Stimulated activated CD4-positive, alpha-beta T cell treated with anti-CD3 and anti-CD28 coated beads, Interleukin-15, amount 100 ng/mL, for 1 hour (primary cell): Measurements from ENCODE around the gene STPG3.

ENCODE experiments used
- DNase-seq, 2 donors: peaks; one replicate each; pipeline ENCODE4 v3.0.0-alpha.2; 2020; ENCODE audit warnings: low read depth in 1 of 2, low spot score in 1 of 2

STPG3 gene

GRCh38 chr9:137278061-137278701 is 27.1 kb downstream of the STPG3 start:
- no peak for DNase-seq

- no peak for DNase-seq
These were observed 27.9 kb downstream of the STPG3 start for GRCh38 chr9:137278721-137279711.

GRCh38 chr9:137279741-137280473 is 28.8 kb downstream of the STPG3 start:
- DNase-seq, result no peak

GRCh38 chr9:137280474-137281344 is 29.6 kb downstream of the STPG3 start:
- no peak for DNase-seq

GRCh38 chr9:137281345-137282116 is 30.4 kb downstream of the STPG3 start:
- no peak for DNase-seq

- DNase-seq, result no peak
These were observed 35.9 kb downstream of the STPG3 start for GRCh38 chr9:137286975-137287383.

- DNase-seq, result no peak
These were observed 42.0 kb downstream of the STPG3 start for GRCh38 chr9:137293094-137293481.

- DNase-seq, result no peak
These were observed 42.5 kb downstream of the STPG3 start for GRCh38 chr9:137293482-137294090.

- no peak for DNase-seq
These were observed 43.1 kb downstream of the STPG3 start for GRCh38 chr9:137294091-137294680.

GRCh38 chr9:137294681-137295237 is 43.7 kb downstream of the STPG3 start:
- no peak for DNase-seq

- DNase-seq, result peak in 1 of 2 donors; percentile 54
These were observed 44.2 kb downstream of the STPG3 start for GRCh38 chr9:137295238-137295811.

GRCh38 chr9:137295849-137296669 is 45.0 kb downstream of the STPG3 start:
- DNase-seq, result no peak

GRCh38 chr9:137296670-137297664 is 45.9 kb downstream of the STPG3 start:
- DNase-seq, result no peak

GRCh38 chr9:137297966-137298365 is 46.9 kb downstream of the STPG3 start:
- no peak for DNase-seq

- no peak for DNase-seq
These were observed 47.5 kb downstream of the STPG3 start for GRCh38 chr9:137298401-137299202.

GRCh38 chr9:137299203-137299565 is 48.1 kb downstream of the STPG3 start:
- no peak for DNase-seq
